Immature natural killer cell (primary cell): ENCODE data around the gene KAZN. TPM values are rescaled to one million over a fixed set of nuclear protein-coding genes. Genes with fewer than 3 reads are reported as not detected.

ENCODE experiments used
- DNase-seq, 3 donors: peaks; one replicate each; pipeline ENCODE4 v3.0.0; 2022; ENCODE audit warnings: mixed read lengths in 1 of 3
- H3K27ac Mint-ChIP-seq, 6 donors: one replicate each; pipeline ENCODE4 v1.8.0; 2020; ENCODE audit warnings: mixed read lengths in 6 of 6, mild to moderate bottlenecking in 5 of 6, inconsistent platforms in 4 of 6, moderate library complexity in 3 of 6
- H3K27me3 Mint-ChIP-seq, 3 donors: one replicate each; pipeline ENCODE4 v1.8.0; 2020 to 2021; ENCODE audit warnings: low read depth in 3 of 3, mild to moderate bottlenecking in 3 of 3, mixed read lengths in 3 of 3, moderate library complexity in 3 of 3, inconsistent platforms in 1 of 3
- H3K36me3 Mint-ChIP-seq, 3 donors: one replicate each; pipeline ENCODE4 v1.8.0; 2020; ENCODE audit warnings: mixed read lengths in 3 of 3, inconsistent platforms in 2 of 3, mild to moderate bottlenecking in 2 of 3
- H3K4me1 Mint-ChIP-seq, 2 donors: one replicate each; pipeline ENCODE4 v1.8.0; 2020; ENCODE audit warnings: inconsistent platforms in 2 of 2, mild to moderate bottlenecking in 2 of 2, mixed read lengths in 2 of 2, moderate library complexity in 1 of 2
- H3K4me3 Mint-ChIP-seq, 5 donors: one replicate each; pipeline ENCODE4 v1.8.0; 2020; ENCODE audit warnings: mild to moderate bottlenecking in 5 of 5, mixed read lengths in 5 of 5, inconsistent platforms in 3 of 5, moderate library complexity in 3 of 5
- H3K9me3 Mint-ChIP-seq, 6 donors: one replicate each; pipeline ENCODE4 v1.8.0; 2020; ENCODE audit warnings: mild to moderate bottlenecking in 6 of 6, mixed read lengths in 6 of 6, inconsistent platforms in 4 of 6, moderate library complexity in 3 of 6
- polyA plus RNA-seq, 3 donors: library from polyadenylated mRNA; unstranded; fragments of 300-500 nt; fragmentation: Illumina TruSeq; gene quantifications; one replicate each; pipeline ENCODE4 v1.2.3, GENCODE V29; 2021

The KAZN gene
- polyA plus RNA-seq, 3 donors from 2014 or later: 0.24 TPM; not detected in 2

- no peaks in the 10 kb centered on the region for H3K4me1 Mint-ChIP-seq
- peaks cover 0 to 1% (median 0%) of the 10 kb centered on the region in 6 donors for H3K9me3 Mint-ChIP-seq
- H3K27me3 Mint-ChIP-seq: peaks cover 0 to 19% (median 8%) of the 10 kb centered on the region in 3 donors
- DNase-seq: no peak
- no peaks in the 10 kb centered on the region for H3K36me3 Mint-ChIP-seq
- H3K27ac Mint-ChIP-seq: no peak overlapping the region
- H3K4me3 Mint-ChIP-seq: no peak overlapping the region
Observed at GRCh38 chr1:14768582-14769304, 170.3 kb downstream of the KAZN start.

GRCh38 chr1:14769486-14770274 lies 171.2 kb downstream of the KAZN start:
- no peaks in the 10 kb centered on the region for H3K4me1 Mint-ChIP-seq
- H3K9me3 Mint-ChIP-seq: peaks cover 0 to 1% (median 0%) of the 10 kb centered on the region in 6 donors
- no peak overlapping the region for H3K27ac Mint-ChIP-seq
- no peak overlapping the region for H3K4me3 Mint-ChIP-seq
- H3K36me3 Mint-ChIP-seq: no peaks in the 10 kb centered on the region
- peaks cover 2 to 19% (median 4%) of the 10 kb centered on the region in 3 donors for H3K27me3 Mint-ChIP-seq
- DNase-seq: no peak

GRCh38 chr1:14773396-14774025 lies 175.0 kb downstream of the KAZN start:
- H3K4me1 Mint-ChIP-seq: peaks cover 11 to 13% of the 10 kb centered on the region in 2 donors
- no peak overlapping the region for H3K4me3 Mint-ChIP-seq
- no peak overlapping the region for H3K27ac Mint-ChIP-seq
- DNase-seq: no peak
- no peaks in the 10 kb centered on the region for H3K36me3 Mint-ChIP-seq
- peaks cover 2 to 5% (median 4%) of the 10 kb centered on the region in 3 donors for H3K27me3 Mint-ChIP-seq
- H3K9me3 Mint-ChIP-seq: no peaks in the 10 kb centered on the region

- no peak overlapping the region for H3K27ac Mint-ChIP-seq
- no peak for DNase-seq
- no peaks in the 10 kb centered on the region for H3K36me3 Mint-ChIP-seq
- H3K4me1 Mint-ChIP-seq: peaks cover 11 to 14% of the 10 kb centered on the region in 2 donors
- H3K4me3 Mint-ChIP-seq: no peak overlapping the region
- H3K9me3 Mint-ChIP-seq: no peaks in the 10 kb centered on the region
- peaks cover 2 to 4% (median 3%) of the 10 kb centered on the region in 3 donors for H3K27me3 Mint-ChIP-seq
Observed at GRCh38 chr1:14774225-14774624, 175.7 kb downstream of the KAZN start.

- Mint-ChIP-seq H3K4me3 (no peak overlapping the region), H3K36me3 (no peaks in the 10 kb centered on the region), H3K9me3 (no peaks in the 10 kb centered on the region), H3K27me3 (peaks cover 0 to 4% (median 0%) of the 10 kb centered on the region in 3 donors), H3K27ac (no peak overlapping the region), H3K4me1 (peaks cover 11 to 14% of the 10 kb centered on the region in 2 donors)
- DNase-seq: no peak
Observed at GRCh38 chr1:14774988-14775387, 176.5 kb downstream of the KAZN start.

GRCh38 chr1:14775434-14775833 lies 176.9 kb downstream of the KAZN start:
- Mint-ChIP-seq H3K36me3 (no peaks in the 10 kb centered on the region), H3K9me3 (no peaks in the 10 kb centered on the region), H3K4me1 (peaks cover 11 to 14% of the 10 kb centered on the region in 2 donors), H3K4me3 (no peak overlapping the region), H3K27me3 (peaks cover 0 to 4% (median under 1%) of the 10 kb centered on the region in 3 donors), H3K27ac (no peak overlapping the region)
- DNase-seq: no peak

GRCh38 chr1:14777516-14778506 lies 179.3 kb downstream of the KAZN start:
- Mint-ChIP-seq H3K27ac (no peak overlapping the region), H3K36me3 (no peaks in the 10 kb centered on the region), H3K9me3 (no peaks in the 10 kb centered on the region), H3K4me1 (peaks cover 11 to 14% of the 10 kb centered on the region in 2 donors), H3K4me3 (no peak overlapping the region), H3K27me3 (peaks cover 0 to 4% (median 3%) of the 10 kb centered on the region in 3 donors)
- DNase-seq: no peak

GRCh38 chr1:14778541-14778897 lies 180.0 kb downstream of the KAZN start:
- H3K27me3 Mint-ChIP-seq: peaks cover 0 to 4% (median 3%) of the 10 kb centered on the region in 3 donors
- H3K4me3 Mint-ChIP-seq: no peak overlapping the region
- no peaks in the 10 kb centered on the region for H3K36me3 Mint-ChIP-seq
- no peak for DNase-seq
- H3K9me3 Mint-ChIP-seq: no peaks in the 10 kb centered on the region
- no peak overlapping the region for H3K27ac Mint-ChIP-seq
- peaks cover 11 to 14% of the 10 kb centered on the region in 2 donors for H3K4me1 Mint-ChIP-seq

GRCh38 chr1:14778898-14779865 lies 180.7 kb downstream of the KAZN start:
- no peaks in the 10 kb centered on the region for H3K36me3 Mint-ChIP-seq
- no peaks in the 10 kb centered on the region for H3K9me3 Mint-ChIP-seq
- peaks cover 11 to 14% of the 10 kb centered on the region in 2 donors for H3K4me1 Mint-ChIP-seq
- peak in 1 of 3 donors; percentile 7 for DNase-seq
- H3K27ac Mint-ChIP-seq: no peak overlapping the region
- peaks cover 0 to 4% (median 3%) of the 10 kb centered on the region in 3 donors for H3K27me3 Mint-ChIP-seq
- no peak overlapping the region for H3K4me3 Mint-ChIP-seq

GRCh38 chr1:14780271-14780670 lies 181.8 kb downstream of the KAZN start:
- DNase-seq: no peak
- Mint-ChIP-seq H3K9me3 (no peaks in the 10 kb centered on the region), H3K27me3 (peaks cover 0 to 3% (median 1%) of the 10 kb centered on the region in 3 donors), H3K36me3 (no peaks in the 10 kb centered on the region), H3K4me1 (peaks cover 11 to 14% of the 10 kb centered on the region in 2 donors), H3K27ac (no peak overlapping the region), H3K4me3 (no peak overlapping the region)

GRCh38 chr1:14781811-14782210 lies 183.3 kb downstream of the KAZN start:
- Mint-ChIP-seq H3K4me3 (no peak overlapping the region), H3K9me3 (no peaks in the 10 kb centered on the region), H3K27me3 (peaks cover 1 to 3% (median 1%) of the 10 kb centered on the region in 3 donors), H3K4me1 (peaks cover 11 to 14% of the 10 kb centered on the region in 2 donors), H3K36me3 (no peaks in the 10 kb centered on the region), H3K27ac (no peak overlapping the region)
- no peak for DNase-seq
